DMS53 treated with DMSO at 0.1 percent for 48 hours (cell line): ENCODE results near the gene CACNA2D2.
"Not testable (repeated sequence)": the region's sequence is repeated elsewhere in the genome, so short reads cannot be mapped to it uniquely, and the experiment has no call there.

Experiments used
- DNase-seq: peaks from one replicate; lab custom pipeline; 2025; ENCODE audit not compliant: unreplicated experiment; lab: John Stamatoyannopoulos, UW

The CACNA2D2 gene

GRCh38 chr3:50530001-50530970 lies 26.9 kb upstream of the CACNA2D2 start:
- no peak for DNase-seq

GRCh38 chr3:50525987-50526386 lies 22.6 kb upstream of the CACNA2D2 start:
- DNase-seq = no peak

- no peak for DNase-seq
Measured at GRCh38 chr3:50525191-50525910, 21.9 kb upstream of the CACNA2D2 start.

DNA sequence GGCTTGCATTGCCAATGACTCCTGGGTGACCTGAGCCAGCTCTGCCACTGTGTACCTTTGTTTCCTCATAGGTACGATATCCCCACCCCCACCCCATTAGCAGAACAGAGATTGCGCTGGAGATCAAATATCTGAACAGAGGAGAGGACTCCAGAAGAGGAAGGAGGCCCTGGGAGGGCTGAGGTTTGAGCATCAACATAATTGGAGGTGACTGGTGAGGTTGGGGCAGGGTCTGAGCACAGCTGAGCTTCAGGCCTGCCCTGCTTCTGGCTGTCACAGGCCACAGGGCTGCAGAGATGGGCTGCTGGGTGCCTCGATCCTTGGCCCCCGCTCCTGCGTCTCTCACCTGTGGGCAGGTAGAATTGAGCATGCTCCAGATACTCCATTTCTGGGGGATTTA lies 21.3 kb upstream of the CACNA2D2 start:
- DNase-seq = no peak

DNA sequence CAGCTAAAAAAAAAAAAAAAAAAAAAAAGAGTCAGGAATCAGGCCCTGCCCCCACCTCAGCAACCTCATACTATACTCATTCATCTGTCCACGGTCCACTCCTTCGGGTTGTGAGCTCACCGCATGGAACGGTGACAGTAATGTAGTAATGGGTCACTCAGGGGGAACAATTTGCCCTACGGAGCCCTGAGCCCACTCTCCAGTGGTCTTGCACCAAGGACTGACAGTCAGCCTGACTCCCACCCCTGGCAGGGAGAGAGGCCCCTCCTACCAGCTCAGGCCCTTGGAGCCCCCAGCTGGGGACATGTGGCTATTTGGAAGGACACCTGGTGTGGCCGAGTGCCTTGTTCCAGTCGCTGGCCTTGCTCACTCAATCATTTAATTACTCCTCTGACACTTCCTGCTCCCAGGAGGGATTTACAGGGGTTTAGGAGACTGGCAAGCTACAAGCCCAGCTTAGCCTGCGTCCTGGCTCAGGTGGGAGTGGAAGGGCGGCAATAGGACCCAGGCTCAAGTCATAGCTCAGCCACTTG lies 19.9 kb upstream of the CACNA2D2 start:
- DNase-seq = no peak

GRCh38 chr3:50521572-50521971 lies 18.1 kb upstream of the CACNA2D2 start:
- DNase-seq = no peak

DNA sequence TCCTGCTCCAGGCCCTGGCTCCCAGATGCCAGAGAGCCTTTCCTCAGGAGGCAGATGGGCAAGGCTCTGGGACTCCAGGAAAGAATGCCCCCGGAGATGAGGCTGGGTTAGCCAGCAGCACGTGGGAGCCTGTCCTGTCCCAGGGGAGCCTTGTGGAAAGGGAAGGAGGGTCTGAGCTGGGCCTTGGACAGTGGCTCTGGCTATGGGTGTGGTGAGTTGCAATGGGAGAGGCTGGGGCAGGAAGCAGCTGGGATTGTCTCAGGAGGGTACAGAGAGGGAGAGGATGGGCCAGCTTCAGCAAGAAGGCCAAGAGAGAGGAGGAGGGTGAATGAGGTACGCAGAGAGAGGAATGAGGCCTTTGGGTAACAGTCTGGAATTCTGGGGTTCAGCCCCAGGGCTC lies 17.4 kb upstream of the CACNA2D2 start:
- no peak for DNase-seq

DNA sequence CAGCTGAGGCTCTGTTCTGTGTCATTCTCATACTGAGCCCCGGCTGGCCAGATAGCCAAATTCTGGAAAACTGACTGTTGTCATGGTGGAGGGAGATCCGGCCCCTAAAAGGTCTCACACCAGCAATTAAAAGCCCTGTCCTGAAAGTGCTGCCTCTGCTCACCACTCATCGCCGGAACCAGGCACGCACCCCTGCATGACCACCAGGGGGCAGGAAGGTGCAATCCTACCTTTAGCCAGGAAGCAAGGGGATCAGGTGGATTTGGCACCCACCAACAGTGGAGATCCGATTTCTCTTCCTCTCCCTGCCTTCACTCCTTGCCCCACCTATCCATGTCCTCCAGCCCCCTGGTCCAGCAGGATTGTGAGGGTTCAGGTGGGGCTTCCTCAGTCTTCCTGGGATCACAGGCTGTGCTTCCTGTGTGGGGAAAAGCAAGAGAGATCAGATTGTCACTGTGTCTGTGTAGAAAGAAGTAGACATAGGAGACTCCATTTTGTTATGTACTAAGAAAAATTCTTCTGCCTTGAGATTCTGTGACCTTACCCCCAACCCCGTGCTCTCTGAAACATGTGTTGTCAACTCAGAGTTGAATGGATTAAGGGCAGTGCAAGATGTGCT lies 16.1 kb upstream of the CACNA2D2 start:
- peak; percentile 29 for DNase-seq

- DNase-seq = no peak
Measured at GRCh38 chr3:50518436-50518835, 15.0 kb upstream of the CACNA2D2 start.

- no peak for DNase-seq
Measured at GRCh38 chr3:50517721-50518206, 14.3 kb upstream of the CACNA2D2 start.

DNA sequence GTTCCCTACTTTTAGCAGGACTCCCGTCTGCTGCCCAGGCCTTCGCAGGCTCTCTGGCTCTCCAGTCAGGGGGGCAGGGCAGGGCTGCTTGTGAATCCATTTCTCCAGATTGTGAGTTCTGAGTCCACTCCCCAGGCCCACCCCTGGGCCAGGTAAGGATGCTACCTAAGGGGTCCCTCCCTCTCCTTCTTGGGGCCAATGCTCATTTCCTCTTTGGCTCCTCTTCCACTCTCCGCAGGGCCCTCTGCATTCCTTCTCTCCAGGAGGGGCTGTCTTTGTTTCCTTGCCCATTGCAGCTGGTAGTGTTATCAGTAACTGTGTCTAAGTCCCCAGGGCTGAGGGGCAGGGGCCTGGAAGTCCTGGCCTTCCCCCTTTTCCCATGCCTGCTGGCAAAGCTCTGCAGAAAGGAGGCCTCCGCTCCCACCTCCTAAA lies 13.0 kb upstream of the CACNA2D2 start:
- no peak for DNase-seq

DNA sequence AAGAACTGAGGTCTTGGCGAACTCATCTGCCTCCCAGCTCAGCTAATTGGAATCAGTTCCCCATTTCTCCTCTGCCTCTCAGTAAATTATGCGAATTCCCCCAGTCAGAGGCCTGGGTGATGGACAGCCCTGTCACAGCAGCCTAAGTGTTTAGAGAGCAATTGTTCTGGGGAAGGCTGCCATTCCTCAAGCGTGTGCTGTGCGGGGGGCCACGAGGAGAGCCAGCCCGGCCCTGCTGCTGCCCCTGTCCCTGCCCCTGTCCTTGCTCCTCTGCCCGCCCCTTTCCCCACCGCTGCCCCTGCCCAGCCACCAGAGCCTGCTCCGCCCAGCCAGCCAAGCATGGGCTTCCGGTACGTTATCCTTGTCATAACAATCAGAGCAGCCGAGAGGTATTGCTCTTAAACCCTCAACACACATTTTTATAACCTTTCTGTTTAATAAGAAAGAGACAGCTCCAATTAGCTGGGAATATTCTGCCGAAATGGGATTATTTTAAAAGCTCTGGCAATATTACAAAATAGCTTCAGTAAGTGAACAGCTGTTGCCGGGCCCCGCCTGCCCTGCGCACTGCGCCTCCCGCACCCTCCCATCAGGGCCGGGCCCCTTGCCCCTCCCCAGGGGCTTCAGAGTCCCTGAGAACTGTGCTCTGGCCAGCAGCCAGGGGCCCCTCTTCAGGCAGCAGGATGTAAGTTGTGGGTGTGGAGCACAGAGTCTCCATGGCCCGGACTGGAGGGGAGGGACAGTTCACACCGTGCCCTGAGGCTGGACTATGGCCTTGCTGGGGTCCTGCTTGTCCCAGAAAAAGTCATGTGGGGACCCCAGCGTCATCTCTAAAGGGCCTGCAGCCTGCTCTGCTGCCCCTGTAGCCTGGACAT lies 12.4 kb upstream of the CACNA2D2 start:
- DNase-seq = no peak

DNA sequence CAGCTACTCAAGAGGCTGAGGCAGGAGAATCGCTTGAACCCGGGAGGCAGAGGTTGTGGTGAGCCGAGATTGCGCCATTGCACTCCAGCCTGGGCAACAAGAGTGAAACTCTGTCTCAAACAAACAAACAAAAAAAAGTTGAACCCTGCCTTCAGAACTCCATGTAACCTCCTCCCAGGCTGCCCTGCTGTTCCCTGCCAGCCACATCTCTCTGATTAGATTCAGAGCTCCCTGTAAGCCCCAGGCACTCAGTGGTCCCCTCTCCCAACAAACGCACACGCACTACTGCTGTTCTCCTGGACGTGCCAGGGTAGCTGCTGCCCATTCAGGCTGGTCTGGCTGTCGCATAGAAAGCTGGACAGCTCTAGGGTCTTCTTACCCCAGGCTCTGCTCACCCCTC lies 9.5 kb upstream of the CACNA2D2 start:
- not testable (repeated sequence) for DNase-seq

DNA sequence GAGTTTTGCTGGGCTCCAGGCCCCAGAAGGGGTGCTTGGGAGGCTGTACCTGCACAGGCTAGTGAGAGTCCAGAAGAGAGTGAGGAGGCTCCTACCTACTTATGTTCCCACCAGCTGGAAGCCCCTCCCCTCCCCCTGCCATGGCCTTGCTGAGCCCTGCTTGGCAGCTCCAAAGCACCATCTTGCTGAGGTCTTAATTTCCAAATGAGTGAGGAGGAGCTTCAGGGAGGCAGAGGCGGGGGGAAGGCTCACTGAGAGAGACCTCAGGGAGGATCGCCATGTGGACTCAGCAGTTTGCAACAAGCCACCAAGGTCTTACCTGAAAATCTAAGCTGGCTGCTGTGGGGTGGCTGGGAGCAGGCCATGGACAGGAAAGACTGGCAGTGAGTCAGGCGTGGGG lies 8.7 kb upstream of the CACNA2D2 start:
- DNase-seq = no peak

GRCh38 chr3:50510325-50510724 lies 6.9 kb upstream of the CACNA2D2 start:
- no peak for DNase-seq

DNA sequence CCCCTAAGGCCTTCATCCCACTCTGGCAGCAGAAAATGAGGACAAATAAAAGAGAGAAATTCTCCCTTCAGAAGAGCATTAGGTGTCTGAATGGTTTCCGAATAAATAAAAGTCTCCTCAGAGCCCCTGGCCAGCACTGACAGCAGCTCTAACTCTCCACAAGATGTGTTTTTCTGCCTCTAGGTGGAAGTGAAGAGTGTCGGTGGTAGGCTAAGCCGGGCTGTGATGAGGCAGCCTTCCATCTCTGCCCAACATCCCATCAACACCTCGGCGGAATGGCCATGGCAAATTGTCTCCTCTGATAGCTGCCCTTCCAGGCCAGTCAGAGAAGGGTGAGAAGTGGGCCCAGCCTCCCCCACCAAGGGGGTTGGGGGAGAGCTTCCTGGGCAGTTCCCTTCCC lies 6.3 kb upstream of the CACNA2D2 start:
- no peak for DNase-seq

GRCh38 chr3:50508821-50509220 lies 5.4 kb upstream of the CACNA2D2 start:
- DNase-seq = no peak

GRCh38 chr3:50506169-50506568 lies 2.7 kb upstream of the CACNA2D2 start:
- no peak for DNase-seq

DNA sequence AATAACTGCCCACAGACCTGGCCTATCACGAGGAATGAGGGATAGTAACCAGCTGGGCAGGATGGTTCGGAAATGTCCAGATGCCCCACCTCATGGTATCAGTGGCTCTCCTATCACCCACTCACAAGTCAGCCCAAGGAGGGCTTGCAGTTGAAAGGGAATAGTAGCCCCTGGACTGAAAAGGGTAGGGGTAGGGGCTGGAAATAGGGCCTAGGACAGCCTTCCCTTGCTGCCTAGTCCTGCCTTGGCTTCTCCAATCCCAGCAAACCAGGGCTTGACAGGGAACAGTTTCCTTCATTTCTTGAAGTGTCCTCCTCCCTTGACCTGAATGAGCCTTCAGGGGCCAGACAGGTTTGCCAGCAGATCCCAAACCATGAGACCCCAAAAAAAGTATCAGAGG lies 1.2 kb upstream of the CACNA2D2 start:
- no peak for DNase-seq
